Testis (tissue), 3 donors: ENCODE data around the gene ELMOD1. TPM values are rescaled to one million over a fixed set of nuclear protein-coding genes. Genes with fewer than 3 reads are reported as not detected.
A peak's percentile ranks its signal among the peaks of the same experiment; 100 is the strongest.

Experiments
- DNase-seq: peaks from one replicate; pipeline ENCODE4 v3.0.0-alpha.2; 2019
- H3K27ac ChIP-seq, 2 donors: fragments of 200-600 bp; sonication (generic); one replicate each; pipeline ENCODE4 v1.5.1; 2019
- H3K27me3 ChIP-seq: fragments of 200-600 bp; sonication (generic); one replicate; pipeline ENCODE4 v1.5.1; 2019
- H3K36me3 ChIP-seq: fragments of 200-600 bp; sonication (generic); one replicate; pipeline ENCODE4 v1.5.1; 2017; ENCODE audit warnings: low read depth; ENCODE audit errors: missing control alignments
- H3K4me1 ChIP-seq: fragments of 200-600 bp; sonication (generic); one replicate; pipeline ENCODE4 v1.5.1; 2019
- H3K4me3 ChIP-seq, 2 donors: fragments of 200-600 bp; sonication (generic); one replicate each; pipeline ENCODE4 v1.5.1; 2017 to 2019
- H3K9me3 ChIP-seq: fragments of 200-600 bp; sonication (generic); one replicate; pipeline ENCODE4 v1.5.1; 2017
- POLR2A ChIP-seq: fragments of 450-650 bp; IDR thresholded peaks from one replicate; pipeline ENCODE4 v1.6.1; 2017; ENCODE audit warnings: antibody characterized with exemption, mild to moderate bottlenecking, moderate library complexity
- WGBS, 2 donors: methylation state at CpG; one replicate each; pipeline ENCODE4 v1.1.5; 2018; 5-methylcytosine and 5-hydroxymethylcytosine counted together
- intact Hi-C: fragments of 100-400 bp; cut with DNase I; formaldehyde crosslinking; loops from one replicate; pipeline ENCODE4 v1.15.1; 2023; ENCODE audit warnings: low total_unique reads
- polyA plus RNA-seq: library from polyadenylated mRNA; stranded (reverse); fragments of 350-450 nt; fragmentation: Illumina TruSeq; extraction: RNeasy Lipid Tissue Mini Kit (QIAGEN cat#74804); gene quantifications from one replicate; pipeline ENCODE4 v1.2.3, GENCODE V29; 2014; ENCODE audit warnings: low read depth, low replicate concordance; ENCODE audit not compliant: insufficient read depth
- total RNA-seq, 2 donors: library from RNA; depleted of rRNA; stranded (reverse); fragments of >200 nt; gene quantifications; one replicate each; pipeline ENCODE4 v1.2.3, GENCODE V29; 2016
- TF ChIP-seq, protein P1 (sequence below), 3 experiments: fragments of 450-650 bp in 2 of 3; fragments of 200-600 bp in 1 of 3; sonication (generic) in 1 of 3; IDR thresholded peaks; one replicate each; pipeline ENCODE4 v1.5.1; 2016 to 2019; ENCODE audit warnings: antibody characterized with exemption in 3 of 3, mild to moderate bottlenecking in 2 of 3, moderate library complexity in 1 of 3

Gene ELMOD1
- total and polyA plus RNA-seq, 3 donors from 2014 or later = 5.6 to 11.1 (median 8.7) TPM

- Histone ChIP-seq H3K4me3 (no peak overlapping the region), H3K27ac (no peak overlapping the region), H3K9me3 (no peaks in the 10 kb centered on the region), H3K27me3 (no peaks in the 10 kb centered on the region), H3K4me1 (no peaks in the 10 kb centered on the region), H3K36me3 (no peaks in the 10 kb centered on the region)
- intact Hi-C loops = no loop called here
- TF ChIP-seq POLR2A = no peak
- TF ChIP-seq, protein P1, sequence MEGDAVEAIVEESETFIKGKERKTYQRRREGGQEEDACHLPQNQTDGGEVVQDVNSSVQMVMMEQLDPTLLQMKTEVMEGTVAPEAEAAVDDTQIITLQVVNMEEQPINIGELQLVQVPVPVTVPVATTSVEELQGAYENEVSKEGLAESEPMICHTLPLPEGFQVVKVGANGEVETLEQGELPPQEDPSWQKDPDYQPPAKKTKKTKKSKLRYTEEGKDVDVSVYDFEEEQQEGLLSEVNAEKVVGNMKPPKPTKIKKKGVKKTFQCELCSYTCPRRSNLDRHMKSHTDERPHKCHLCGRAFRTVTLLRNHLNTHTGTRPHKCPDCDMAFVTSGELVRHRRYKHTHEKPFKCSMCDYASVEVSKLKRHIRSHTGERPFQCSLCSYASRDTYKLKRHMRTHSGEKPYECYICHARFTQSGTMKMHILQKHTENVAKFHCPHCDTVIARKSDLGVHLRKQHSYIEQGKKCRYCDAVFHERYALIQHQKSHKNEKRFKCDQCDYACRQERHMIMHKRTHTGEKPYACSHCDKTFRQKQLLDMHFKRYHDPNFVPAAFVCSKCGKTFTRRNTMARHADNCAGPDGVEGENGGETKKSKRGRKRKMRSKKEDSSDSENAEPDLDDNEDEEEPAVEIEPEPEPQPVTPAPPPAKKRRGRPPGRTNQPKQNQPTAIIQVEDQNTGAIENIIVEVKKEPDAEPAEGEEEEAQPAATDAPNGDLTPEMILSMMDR (IDR thresholded peaks at IDR 0.05) = no peak
- 91 to 95% methylated on average over 3 of the region's 3 CpGs for WGBS, 2 donors
- no peak for DNase-seq
Measured at GRCh38 chr11:107660066-107660465, 69.1 kb downstream of the ELMOD1 start.

DNA sequence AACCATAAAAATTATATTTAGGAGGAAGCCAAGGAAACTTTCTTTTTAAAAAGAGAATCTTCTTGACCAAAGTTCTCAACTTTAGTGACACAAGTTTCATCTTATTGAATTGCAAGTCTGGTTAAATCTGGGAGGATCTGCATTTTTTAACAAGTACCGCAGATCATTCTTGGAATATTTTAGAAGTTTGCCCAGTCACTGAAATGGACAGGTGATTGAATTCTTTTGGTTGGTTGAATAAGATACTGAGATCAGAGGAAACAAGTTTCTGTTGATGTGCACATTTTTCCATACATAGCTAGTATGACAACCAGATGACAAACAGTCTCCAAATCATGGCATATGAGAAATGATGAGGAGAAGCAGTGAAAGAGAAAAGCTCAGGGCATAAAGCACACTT, 70.7 kb downstream of the ELMOD1 start:
- DNase-seq = no peak
- Histone ChIP-seq H3K36me3 (no peaks in the 10 kb centered on the region), H3K27ac (no peak overlapping the region), H3K9me3 (no peaks in the 10 kb centered on the region), H3K4me3 (no peak overlapping the region), H3K27me3 (no peaks in the 10 kb centered on the region), H3K4me1 (no peaks in the 10 kb centered on the region)
- TF ChIP-seq POLR2A = no peak
- TF ChIP-seq, protein P1 (IDR thresholded peaks at IDR 0.05) = no peak
- WGBS, 2 donors = 86 to 90% methylated on average over 1 of the region's 1 CpG
- intact Hi-C loops = no loop called here

DNA sequence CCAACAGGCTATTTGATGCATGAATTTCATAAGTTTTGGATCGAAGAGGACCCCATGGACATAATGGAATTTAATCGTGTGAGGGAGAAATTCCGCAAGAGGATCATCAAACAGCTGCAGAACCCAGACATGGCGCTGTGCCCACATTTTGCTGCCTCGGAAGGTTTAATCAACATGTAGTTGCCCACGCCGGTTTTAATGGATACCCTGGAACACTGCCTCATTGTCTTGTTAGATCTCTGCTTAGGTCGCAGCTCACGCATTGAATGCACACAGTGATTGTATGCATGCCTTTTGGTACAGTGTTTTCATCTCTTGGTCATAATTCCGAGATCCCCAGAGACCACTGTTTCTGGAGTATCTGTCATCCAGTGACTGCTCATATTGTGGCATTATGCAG, 74.1 kb downstream of the ELMOD1 start:
- Histone ChIP-seq H3K9me3 (no peaks in the 10 kb centered on the region), H3K4me3 (no peak overlapping the region), H3K36me3 (no peaks in the 10 kb centered on the region), H3K4me1 (no peaks in the 10 kb centered on the region), H3K27ac (no peak overlapping the region), H3K27me3 (no peaks in the 10 kb centered on the region)
- peak; percentile 64 for DNase-seq
- TF ChIP-seq, protein P1 (IDR thresholded peaks at IDR 0.05) = no peak
- no peak for TF ChIP-seq POLR2A
- intact Hi-C loops = no loop called here
- WGBS, 2 donors = 72 to 74% methylated on average over 10 of the region's 10 CpGs

DNA sequence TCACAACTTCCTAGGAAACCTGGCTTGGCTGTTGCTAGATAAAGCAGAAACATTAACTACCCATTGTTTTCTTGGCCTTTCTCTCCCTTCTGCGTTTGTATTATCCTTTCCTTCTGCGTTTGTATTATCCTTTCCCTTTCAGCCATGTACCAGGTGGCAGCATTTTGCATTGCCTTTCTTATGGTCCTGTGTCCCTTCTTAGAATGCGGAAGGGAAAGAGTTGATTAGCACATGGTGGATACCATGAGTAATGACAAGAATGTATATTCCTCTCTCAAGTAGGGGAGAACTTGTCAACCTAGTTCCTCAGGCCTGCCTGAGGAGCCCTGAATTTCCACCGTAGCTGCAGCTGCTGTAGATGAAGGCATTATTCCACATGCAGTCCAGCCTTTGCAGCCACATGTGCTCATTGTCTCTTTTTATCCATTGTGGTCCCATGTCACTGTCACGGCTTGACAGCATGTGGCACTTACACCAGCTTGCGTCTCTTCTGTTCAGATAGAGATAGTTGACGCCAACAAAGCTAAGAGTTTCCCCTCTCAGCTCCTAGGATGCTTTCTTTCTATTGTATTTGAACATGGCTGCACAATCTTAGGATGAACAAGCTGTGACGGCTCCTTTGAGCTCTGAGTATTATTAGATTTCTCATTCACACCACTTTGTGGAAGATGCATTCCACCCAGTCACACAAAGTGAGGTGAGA, 76.1 kb downstream of the ELMOD1 start:
- Histone ChIP-seq H3K27ac (no peak overlapping the region), H3K4me3 (no peak overlapping the region), H3K9me3 (no peaks in the 10 kb centered on the region), H3K27me3 (no peaks in the 10 kb centered on the region), H3K4me1 (no peaks in the 10 kb centered on the region), H3K36me3 (no peaks in the 10 kb centered on the region)
- DNase-seq = no peak
- WGBS, 2 donors = 77 to 79% methylated on average over 8 of the region's 8 CpGs
- intact Hi-C loops = no loop called here
- no peak for TF ChIP-seq POLR2A
- TF ChIP-seq, protein P1 (IDR thresholded peaks at IDR 0.05) = no peak

- 83% methylated on average over 11 of the region's 11 CpGs for WGBS, 2 donors
Measured at GRCh38 chr11:107669191-107669740, 78.3 kb downstream of the ELMOD1 start.

More at GRCh38 chr11:107669191-107669740, 78.3 kb downstream of the ELMOD1 start:
- intact Hi-C loops = no loop called here
- no peaks in the 10 kb centered on the region for H3K4me1 ChIP-seq
- H3K36me3 ChIP-seq = no peaks in the 10 kb centered on the region
- TF ChIP-seq POLR2A = no peak
- TF ChIP-seq, protein P1 (IDR thresholded peaks at IDR 0.05) = no peak
- H3K4me3 ChIP-seq = no peak overlapping the region
- DNase-seq = no peak
- H3K27ac ChIP-seq = no peak overlapping the region
- no peaks in the 10 kb centered on the region for H3K9me3 ChIP-seq
- no peaks in the 10 kb centered on the region for H3K27me3 ChIP-seq
